Trophoblast cell (in vitro differentiated cells and primary cell): ENCODE results near the gene CASP12.

Experiments used
- DNase-seq, 2 donors: peaks; one replicate each; pipeline ENCODE4 v3.0.0-alpha.2; 2016
- H2AFZ ChIP-seq: 2 replicates; pipeline ENCODE4 v1.6.1; 2013; ENCODE audit warnings: low read length, moderate library complexity, mild to moderate bottlenecking; ENCODE audit not compliant: insufficient read depth, poor library complexity
- H2AK5ac ChIP-seq: 2 replicates; pipeline ENCODE4 v1.6.1; 2013; ENCODE audit warnings: mild to moderate bottlenecking, low read length
- H2BK120ac ChIP-seq: 2 replicates; pipeline ENCODE4 v1.6.1; 2013; ENCODE audit warnings: low read length, mild to moderate bottlenecking, moderate library complexity; ENCODE audit not compliant: insufficient read depth, poor library complexity
- H2BK12ac ChIP-seq: 2 replicates; pipeline ENCODE4 v1.6.1; 2013; ENCODE audit warnings: mild to moderate bottlenecking, low read length, moderate library complexity
- H2BK5ac ChIP-seq: 2 replicates; pipeline ENCODE4 v1.6.1; 2013; ENCODE audit warnings: low read length, low read depth, moderate library complexity, mild to moderate bottlenecking; ENCODE audit not compliant: poor library complexity
- H3K14ac ChIP-seq: 2 replicates; pipeline ENCODE4 v1.6.1; 2013; ENCODE audit warnings: mild to moderate bottlenecking, low read length
- H3K18ac ChIP-seq: 2 replicates; pipeline ENCODE4 v1.6.1; 2013; ENCODE audit warnings: mild to moderate bottlenecking, low read length
- H3K23ac ChIP-seq: 2 replicates; pipeline ENCODE4 v1.6.1; 2013; ENCODE audit warnings: low read length
- H3K27ac ChIP-seq: 2 replicates; pipeline ENCODE4 v1.5.1; 2013; ENCODE audit warnings: low read depth, mild to moderate bottlenecking, inconsistent platforms, low read length, moderate library complexity
- H3K27me3 ChIP-seq: 2 replicates; pipeline ENCODE4 v1.6.1; 2013; ENCODE audit warnings: inconsistent platforms, mild to moderate bottlenecking, low read length, moderate library complexity; ENCODE audit not compliant: insufficient read depth
- H3K36me3 ChIP-seq, 2 experiments: 1 replicate in 1 of 2; 2 replicates in 1 of 2; pipeline ENCODE4 v1.6.1; 2013; ENCODE audit warnings: low read length in 2 of 2, mild to moderate bottlenecking in 2 of 2, moderate library complexity in 1 of 2; ENCODE audit not compliant: insufficient read depth in 2 of 2, control insufficient read depth in 1 of 2
- H3K4ac ChIP-seq: 2 replicates; pipeline ENCODE4 v1.6.1; 2013; ENCODE audit warnings: low read depth, mild to moderate bottlenecking, low read length, moderate library complexity
- H3K4me1 ChIP-seq, 2 experiments: 1 replicate in 1 of 2; 2 replicates in 1 of 2; pipeline ENCODE4 v1.6.1; 2013; ENCODE audit warnings: low read length in 2 of 2, mild to moderate bottlenecking in 2 of 2, moderate library complexity in 1 of 2; ENCODE audit not compliant: insufficient read depth in 2 of 2, control insufficient read depth in 1 of 2
- H3K4me2 ChIP-seq: 2 replicates; pipeline ENCODE4 v1.6.1; 2013; ENCODE audit warnings: inconsistent platforms, mild to moderate bottlenecking, low read length, moderate library complexity
- H3K4me3 ChIP-seq: 2 replicates; pipeline ENCODE4 v1.5.1; 2013; ENCODE audit warnings: mild to moderate bottlenecking, low read depth, low read length, inconsistent platforms
- H3K79me1 ChIP-seq: one replicate; pipeline ENCODE4 v1.6.1; 2013; ENCODE audit warnings: low read length
- H3K79me2 ChIP-seq: 2 replicates; pipeline ENCODE4 v1.6.1; 2013; ENCODE audit warnings: low read length, mild to moderate bottlenecking; ENCODE audit not compliant: control insufficient read depth, insufficient read depth, poor library complexity
- H3K9ac ChIP-seq: 2 replicates; pipeline ENCODE4 v1.6.1; 2013; ENCODE audit warnings: mild to moderate bottlenecking, low read length
- H3K9me3 ChIP-seq: 2 replicates; pipeline ENCODE4 v1.6.1; 2013; ENCODE audit warnings: low read depth, mild to moderate bottlenecking, control low read depth, inconsistent platforms, low read length; ENCODE audit not compliant: insufficient read depth
- H4K12ac ChIP-seq: 2 replicates; pipeline ENCODE4 v1.6.1; 2013; ENCODE audit warnings: low read depth, mild to moderate bottlenecking, low read length, moderate library complexity
- H4K8ac ChIP-seq: 2 replicates; pipeline ENCODE4 v1.6.1; 2013; ENCODE audit warnings: low read depth, mild to moderate bottlenecking, low read length, moderate library complexity
- H4K91ac ChIP-seq: one replicate; pipeline ENCODE4 v1.6.1; 2013; ENCODE audit warnings: low read depth, mild to moderate bottlenecking, low read length, moderate library complexity
- WGBS: extraction: QIAGEN DNeasy Blood & Tissue Kit; methylation state at CpG from one replicate; pipeline ENCODE4 v1.1.7; 2013; ENCODE audit warnings: missing lambda C conversion rate; ENCODE audit not compliant: insufficient read length, insufficient coverage; ENCODE audit errors: extremely low coverage; 5-methylcytosine and 5-hydroxymethylcytosine counted together

Gene CASP12

DNA sequence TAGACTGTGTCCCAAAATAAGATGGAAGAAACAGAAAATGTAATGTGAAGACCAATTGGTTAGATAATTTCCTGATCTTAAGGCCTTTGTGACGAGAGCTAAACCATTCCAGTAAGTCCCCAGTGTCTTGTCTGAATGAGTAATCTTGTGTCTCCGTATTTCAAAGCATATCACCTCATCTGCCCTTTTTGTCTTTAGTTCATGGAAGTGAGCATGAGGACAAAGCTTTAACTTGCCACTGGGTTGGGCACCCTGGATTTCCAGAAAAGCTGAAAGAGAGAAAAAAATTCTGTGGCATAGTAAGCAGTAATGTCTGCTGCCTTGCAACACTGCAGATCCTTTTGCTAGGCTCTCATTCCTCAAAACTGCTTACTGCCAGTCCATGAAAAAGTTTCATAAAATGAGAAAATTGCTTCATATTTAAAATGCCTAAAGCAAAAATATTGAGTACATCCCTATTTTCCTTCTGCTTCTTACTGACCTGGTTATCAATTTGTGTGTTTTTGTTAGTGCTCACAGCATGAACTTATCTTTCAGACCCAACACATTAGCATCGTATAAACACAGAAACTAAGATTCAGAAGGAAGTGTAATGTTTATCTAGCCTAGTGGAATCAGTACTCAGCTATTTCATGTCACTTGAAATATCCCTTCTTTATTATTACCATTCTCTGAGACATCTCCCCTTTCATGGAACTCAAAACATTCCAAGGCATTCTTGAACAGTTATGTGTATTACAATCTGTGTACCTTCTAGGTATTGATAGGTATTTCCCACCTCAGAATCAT is 5.3 kb downstream of the CASP12 start:
- Histone ChIP-seq H3K27me3 (no peaks in the 10 kb centered on the region), H2BK5ac (no peak overlapping the region), H3K4me2 (no peak overlapping the region), H3K36me3 (no peaks in the 10 kb centered on the region), H4K91ac (no peak overlapping the region), H3K18ac (no peak overlapping the region), H4K8ac (no peak overlapping the region), H3K4me3 (no peak overlapping the region), H3K4ac (no peak overlapping the region), H3K14ac (no peak overlapping the region), H2BK120ac (no peak overlapping the region), H4K12ac (no peak overlapping the region), H3K9me3 (no peaks in the 10 kb centered on the region), H3K27ac (no peak overlapping the region), H3K23ac (no peak overlapping the region), H2AK5ac (no peak overlapping the region), H2BK12ac (no peak overlapping the region), H2AFZ (no peak overlapping the region), H3K79me1 (no peaks in the 10 kb centered on the region), H3K4me1 (no peaks in the 10 kb centered on the region), H3K79me2 (no peaks in the 10 kb centered on the region), H3K9ac (no peak overlapping the region)
- no peak for DNase-seq
- no CpG with 5 or more reads among the region's 3 CpGs for WGBS

DNA sequence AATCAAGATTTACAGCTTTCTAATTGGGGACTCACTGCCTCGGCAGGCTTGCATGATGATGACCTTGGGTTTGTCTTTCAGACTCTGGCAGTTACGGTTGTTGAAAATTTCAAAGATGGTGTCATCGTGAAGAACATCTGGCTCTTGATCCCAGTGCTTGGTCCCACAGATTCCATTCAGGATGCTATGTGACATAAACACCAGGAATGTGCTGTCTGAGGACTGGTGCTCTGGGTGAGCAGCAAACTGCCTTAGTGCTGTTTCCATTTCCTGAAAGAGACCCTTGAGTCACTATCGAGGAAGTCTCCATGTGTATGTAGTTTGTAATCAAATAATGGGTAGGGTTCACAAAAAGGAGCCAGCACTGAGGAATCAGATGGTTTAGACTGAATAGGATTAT is 7.1 kb downstream of the CASP12 start:
- WGBS = no CpG with 5 or more reads among the region's 4 CpGs
- Histone ChIP-seq H2BK5ac (no peak overlapping the region), H3K14ac (no peak overlapping the region), H2AFZ (no peak overlapping the region), H3K18ac (no peak overlapping the region), H3K79me1 (no peaks in the 10 kb centered on the region), H3K36me3 (no peaks in the 10 kb centered on the region), H2BK12ac (no peak overlapping the region), H4K91ac (no peak overlapping the region), H3K9me3 (no peaks in the 10 kb centered on the region), H3K4me1 (no peaks in the 10 kb centered on the region), H3K23ac (no peak overlapping the region), H3K9ac (no peak overlapping the region), H3K4ac (no peak overlapping the region), H4K12ac (no peak overlapping the region), H3K4me2 (no peak overlapping the region), H4K8ac (no peak overlapping the region), H3K27me3 (no peaks in the 10 kb centered on the region), H3K4me3 (no peak overlapping the region), H2AK5ac (no peak overlapping the region), H3K27ac (no peak overlapping the region), H2BK120ac (no peak overlapping the region), H3K79me2 (no peaks in the 10 kb centered on the region)
- DNase-seq = no peak

DNA sequence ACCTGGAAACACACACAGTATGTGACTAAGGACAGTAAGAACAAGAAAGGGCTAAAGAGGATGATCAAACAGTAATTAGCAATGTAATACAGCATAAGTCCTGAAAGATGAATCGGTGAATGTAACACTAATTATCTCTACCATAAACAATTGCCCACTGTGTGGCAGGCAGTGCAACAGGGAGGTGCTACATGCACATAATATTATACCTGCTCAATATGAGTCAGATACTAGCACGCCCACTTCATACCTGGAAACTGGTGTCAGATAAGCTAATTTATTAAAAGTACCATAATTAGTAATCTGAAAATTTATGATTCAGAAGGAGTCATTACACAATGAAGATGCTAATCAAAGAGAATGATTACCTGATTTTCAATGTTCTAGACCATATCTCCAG is 14.9 kb downstream of the CASP12 start:
- no peaks in the 10 kb centered on the region for H3K4me1 ChIP-seq
- no peak overlapping the region for H3K9ac ChIP-seq
- H3K4me2 ChIP-seq = no peak overlapping the region
- H3K4ac ChIP-seq = no peak overlapping the region
- no peak overlapping the region for H4K91ac ChIP-seq
- H3K23ac ChIP-seq = no peak overlapping the region
- no peaks in the 10 kb centered on the region for H3K9me3 ChIP-seq
- WGBS = no CpG with 5 or more reads among the region's 2 CpGs
- no peak overlapping the region for H3K27ac ChIP-seq
- H2AFZ ChIP-seq = no peak overlapping the region
- no peak overlapping the region for H3K18ac ChIP-seq
- H3K4me3 ChIP-seq = no peak overlapping the region
- H3K36me3 ChIP-seq = no peaks in the 10 kb centered on the region
- H4K8ac ChIP-seq = no peak overlapping the region
- no peak overlapping the region for H2BK120ac ChIP-seq
- H2BK5ac ChIP-seq = no peak overlapping the region
- H4K12ac ChIP-seq = no peak overlapping the region
- no peaks in the 10 kb centered on the region for H3K79me2 ChIP-seq
- no peak for DNase-seq
- no peaks in the 10 kb centered on the region for H3K79me1 ChIP-seq
- no peak overlapping the region for H2AK5ac ChIP-seq
- H2BK12ac ChIP-seq = no peak overlapping the region
- no peak overlapping the region for H3K14ac ChIP-seq
- no peaks in the 10 kb centered on the region for H3K27me3 ChIP-seq

DNA sequence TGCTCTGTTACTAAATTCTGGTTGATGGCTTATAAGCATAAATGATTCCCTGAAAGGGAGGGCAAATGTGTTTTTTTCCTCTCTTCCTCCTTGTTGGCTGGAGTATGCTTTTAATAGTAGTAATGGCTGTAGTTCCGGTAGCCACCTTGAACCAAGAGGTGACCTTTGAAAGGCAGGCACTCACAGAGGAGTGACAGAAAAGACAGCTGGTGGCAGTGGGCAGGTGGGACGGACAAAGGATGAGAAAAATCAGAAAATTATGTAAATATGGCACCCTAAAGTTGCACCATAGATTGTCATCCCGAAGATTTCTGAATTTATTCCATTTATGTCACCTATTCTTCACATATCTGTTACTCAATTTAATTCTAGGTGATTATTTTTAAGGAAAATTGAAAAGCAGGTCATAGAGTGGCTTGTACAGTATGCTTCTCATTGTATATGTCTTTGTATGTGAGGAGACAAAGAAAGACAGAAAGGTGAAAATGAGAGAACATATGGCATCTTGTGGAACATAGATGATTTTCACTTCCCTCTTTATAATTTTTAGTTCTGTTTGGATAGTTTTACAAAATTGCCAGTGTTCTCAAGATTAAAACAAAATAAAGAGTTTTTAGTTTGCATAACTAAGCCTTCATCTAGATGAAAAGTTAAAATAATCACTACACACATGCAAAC is 17.0 kb downstream of the CASP12 start:
- Histone ChIP-seq H4K91ac (no peak overlapping the region), H2BK120ac (no peak overlapping the region), H3K23ac (no peak overlapping the region), H3K4me3 (no peak overlapping the region), H3K18ac (no peak overlapping the region), H2AFZ (no peak overlapping the region), H3K27ac (no peak overlapping the region), H3K9me3 (no peaks in the 10 kb centered on the region), H4K12ac (no peak overlapping the region), H4K8ac (no peak overlapping the region), H3K4me2 (no peak overlapping the region), H3K4me1 (no peaks in the 10 kb centered on the region), H2BK12ac (no peak overlapping the region), H3K36me3 (no peaks in the 10 kb centered on the region), H3K27me3 (no peaks in the 10 kb centered on the region), H3K79me1 (no peaks in the 10 kb centered on the region), H2BK5ac (no peak overlapping the region), H3K4ac (no peak overlapping the region), H3K9ac (no peak overlapping the region), H3K14ac (no peak overlapping the region), H2AK5ac (no peak overlapping the region), H3K79me2 (no peaks in the 10 kb centered on the region)
- no CpG with 5 or more reads among the region's 3 CpGs for WGBS
- no peak for DNase-seq
